ENCODE measurements around the gene SP2.

Gene SP2

GRCh38 chr17:47862621-47863440, 33.2 kb upstream of the SP2 start:
- no peak for ATAC-seq

DNA sequence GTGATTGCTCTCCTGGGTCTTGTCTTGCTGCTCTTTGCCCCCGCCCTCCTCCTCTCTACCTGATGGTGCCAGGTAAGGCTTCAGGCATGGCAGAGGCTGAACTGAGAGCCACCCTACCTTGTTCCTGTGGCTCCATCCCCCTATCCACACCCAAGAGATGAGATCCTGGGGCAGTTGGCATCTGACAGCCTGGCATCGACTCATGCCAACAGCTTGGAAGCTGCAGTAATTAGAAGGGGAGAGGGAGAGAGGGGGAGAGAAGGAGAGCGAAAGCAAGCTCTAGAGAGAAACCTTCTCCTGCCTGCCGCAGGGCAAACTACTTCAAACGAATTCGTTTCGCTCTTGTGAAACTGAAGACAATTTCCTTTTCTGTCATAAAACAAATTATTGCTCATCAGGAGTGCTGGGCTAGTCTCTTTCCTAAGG, 31.2 kb upstream of the SP2 start:
- H3K9me3 Mint-ChIP-seq, result no peaks in the 10 kb centered on the region
- ATAC-seq, result no peak
- no peaks in the 10 kb centered on the region for H3K36me3 Mint-ChIP-seq
- no peak overlapping the region for H3K27ac Mint-ChIP-seq
- H3K27me3 Mint-ChIP-seq, result peaks cover 40% of the 10 kb centered on the region
- H3K4me1 Mint-ChIP-seq, result no peaks in the 10 kb centered on the region
- H3K4me3 Mint-ChIP-seq, result no peak overlapping the region

More at GRCh38 chr17:47862621-47863440, 33.2 kb upstream of the SP2 start:
- no peaks in the 10 kb centered on the region for H3K4me1 Mint-ChIP-seq
- H3K27me3 Mint-ChIP-seq, result peaks cover 39% of the 10 kb centered on the region
- H3K36me3 Mint-ChIP-seq, result no peaks in the 10 kb centered on the region
- H3K27ac Mint-ChIP-seq, result no peak overlapping the region
- H3K9me3 Mint-ChIP-seq, result no peaks in the 10 kb centered on the region
- H3K4me3 Mint-ChIP-seq, result no peak overlapping the region

GRCh38 chr17:47866941-47867340, 29.1 kb upstream of the SP2 start:
- no peak for ATAC-seq
- peaks cover 6% of the 10 kb centered on the region for H3K4me1 Mint-ChIP-seq
- H3K4me3 Mint-ChIP-seq, result no peak overlapping the region
- no peaks in the 10 kb centered on the region for H3K9me3 Mint-ChIP-seq
- no peaks in the 10 kb centered on the region for H3K36me3 Mint-ChIP-seq
- H3K27ac Mint-ChIP-seq, result no peak overlapping the region
- peaks cover 44% of the 10 kb centered on the region for H3K27me3 Mint-ChIP-seq

- no peak for ATAC-seq
- Mint-ChIP-seq H3K27me3 (peaks cover 54% of the 10 kb centered on the region), H3K4me1 (peaks cover 14% of the 10 kb centered on the region), H3K9me3 (no peaks in the 10 kb centered on the region), H3K27ac (no peak overlapping the region), H3K36me3 (no peaks in the 10 kb centered on the region), H3K4me3 (no peak overlapping the region)
Observed at GRCh38 chr17:47867813-47868533, 28.1 kb upstream of the SP2 start.

DNA sequence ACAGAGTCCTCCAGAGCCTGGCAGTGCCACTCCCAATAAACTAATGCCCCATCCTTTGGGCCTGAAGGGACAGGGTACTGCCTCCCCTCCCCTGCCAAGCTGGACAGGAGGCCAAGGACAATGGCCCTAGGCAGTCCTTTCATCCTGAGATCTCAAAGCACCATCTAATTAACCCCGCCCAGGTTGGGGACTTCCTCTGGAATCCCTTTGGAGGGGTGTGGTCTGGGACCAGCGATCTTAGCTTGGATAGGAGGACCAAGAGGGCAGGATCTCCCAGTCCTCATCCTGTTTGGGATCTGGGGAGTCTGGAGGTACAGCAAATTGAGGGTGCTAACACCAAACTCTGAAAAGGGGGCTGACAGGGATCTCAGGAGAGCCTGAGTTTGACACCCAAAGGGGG, 26.9 kb upstream of the SP2 start:
- ATAC-seq, result no peak
- H3K9me3 Mint-ChIP-seq, result no peaks in the 10 kb centered on the region

GRCh38 chr17:47870056-47870455, 26.0 kb upstream of the SP2 start:
- ATAC-seq, result no peak
- Mint-ChIP-seq H3K4me1 (peaks cover 23% of the 10 kb centered on the region), H3K4me3 (no peak overlapping the region), H3K9me3 (no peaks in the 10 kb centered on the region), H3K27me3 (peaks cover 75% of the 10 kb centered on the region), H3K36me3 (no peaks in the 10 kb centered on the region), H3K27ac (no peak overlapping the region)

More for the DNA sequence above, 26.9 kb upstream of the SP2 start:
- no peak overlapping the region for H3K4me3 Mint-ChIP-seq
- peaks cover 21% of the 10 kb centered on the region for H3K4me1 Mint-ChIP-seq
- no peaks in the 10 kb centered on the region for H3K36me3 Mint-ChIP-seq
- no peak overlapping the region for H3K27ac Mint-ChIP-seq
- peaks cover 65% of the 10 kb centered on the region for H3K27me3 Mint-ChIP-seq

DNA sequence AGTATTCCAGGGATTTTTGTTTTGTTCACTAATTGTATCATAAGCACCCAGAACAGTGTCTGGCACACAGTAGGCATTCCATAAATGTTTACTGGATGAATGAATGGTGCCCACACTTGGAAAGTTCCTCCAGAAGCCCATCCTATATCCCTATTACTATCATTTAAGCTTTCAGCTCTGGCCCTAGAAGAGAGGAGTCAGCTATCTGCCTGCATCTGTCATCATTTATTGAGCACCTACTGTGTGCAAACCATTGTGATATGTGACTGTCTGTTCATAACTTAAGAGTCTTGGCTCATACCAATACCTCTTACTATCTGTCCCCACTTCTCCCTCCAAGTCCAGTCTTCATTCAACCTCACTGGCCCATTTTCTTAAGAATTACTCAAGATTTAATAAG, 25.0 kb upstream of the SP2 start:
- ATAC-seq, result no peak
- Mint-ChIP-seq H3K4me1 (peaks cover 23% of the 10 kb centered on the region), H3K4me3 (no peak overlapping the region), H3K27me3 (peaks cover 80% of the 10 kb centered on the region), H3K9me3 (no peaks in the 10 kb centered on the region), H3K27ac (no peak overlapping the region), H3K36me3 (no peaks in the 10 kb centered on the region)

DNA sequence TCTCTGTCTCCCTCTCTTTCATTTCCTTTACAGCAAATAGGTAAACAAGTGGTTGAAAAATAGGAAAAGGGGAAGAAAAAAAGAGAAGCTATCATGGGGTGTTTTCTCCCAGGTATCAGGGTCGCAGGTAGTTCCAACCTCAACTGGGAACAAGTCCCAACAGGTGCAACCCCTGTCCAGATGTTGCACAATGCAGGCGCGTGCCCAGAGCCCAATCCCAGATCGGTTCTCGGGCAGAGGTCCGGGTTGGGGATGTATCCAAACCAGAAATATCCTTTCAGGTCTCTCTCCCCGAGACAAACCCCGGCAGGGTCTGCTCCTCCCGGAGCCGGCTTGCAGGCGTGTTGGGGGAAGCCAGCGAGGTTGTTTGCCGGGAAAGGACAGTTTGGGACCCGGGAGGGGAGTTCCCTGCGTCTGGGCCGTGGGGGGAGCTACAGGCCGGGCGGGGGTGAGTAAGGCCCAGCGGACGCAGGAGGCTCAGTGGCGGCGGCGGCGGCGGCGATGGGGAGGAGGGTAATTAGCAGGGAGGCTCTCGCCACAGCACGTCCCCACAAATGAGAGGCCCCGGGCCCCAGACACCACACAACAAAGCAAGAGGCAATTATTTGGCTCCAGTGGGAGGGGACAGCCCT, 23.9 kb upstream of the SP2 start:
- ATAC-seq, result no peak
- H3K27me3 Mint-ChIP-seq, result peaks cover 73% of the 10 kb centered on the region
- no peak overlapping the region for H3K27ac Mint-ChIP-seq
- peaks cover 23% of the 10 kb centered on the region for H3K4me1 Mint-ChIP-seq
- no peaks in the 10 kb centered on the region for H3K9me3 Mint-ChIP-seq
- H3K36me3 Mint-ChIP-seq, result no peaks in the 10 kb centered on the region
- H3K4me3 Mint-ChIP-seq, result peak overlapping the region; percentile 27

GRCh38 chr17:47872651-47873161, 23.3 kb upstream of the SP2 start:
- Mint-ChIP-seq H3K4me3 (no peak overlapping the region), H3K9me3 (no peaks in the 10 kb centered on the region), H3K4me1 (peaks cover 23% of the 10 kb centered on the region), H3K36me3 (no peaks in the 10 kb centered on the region), H3K27ac (no peak overlapping the region), H3K27me3 (peaks cover 79% of the 10 kb centered on the region)
- no peak for ATAC-seq

DNA sequence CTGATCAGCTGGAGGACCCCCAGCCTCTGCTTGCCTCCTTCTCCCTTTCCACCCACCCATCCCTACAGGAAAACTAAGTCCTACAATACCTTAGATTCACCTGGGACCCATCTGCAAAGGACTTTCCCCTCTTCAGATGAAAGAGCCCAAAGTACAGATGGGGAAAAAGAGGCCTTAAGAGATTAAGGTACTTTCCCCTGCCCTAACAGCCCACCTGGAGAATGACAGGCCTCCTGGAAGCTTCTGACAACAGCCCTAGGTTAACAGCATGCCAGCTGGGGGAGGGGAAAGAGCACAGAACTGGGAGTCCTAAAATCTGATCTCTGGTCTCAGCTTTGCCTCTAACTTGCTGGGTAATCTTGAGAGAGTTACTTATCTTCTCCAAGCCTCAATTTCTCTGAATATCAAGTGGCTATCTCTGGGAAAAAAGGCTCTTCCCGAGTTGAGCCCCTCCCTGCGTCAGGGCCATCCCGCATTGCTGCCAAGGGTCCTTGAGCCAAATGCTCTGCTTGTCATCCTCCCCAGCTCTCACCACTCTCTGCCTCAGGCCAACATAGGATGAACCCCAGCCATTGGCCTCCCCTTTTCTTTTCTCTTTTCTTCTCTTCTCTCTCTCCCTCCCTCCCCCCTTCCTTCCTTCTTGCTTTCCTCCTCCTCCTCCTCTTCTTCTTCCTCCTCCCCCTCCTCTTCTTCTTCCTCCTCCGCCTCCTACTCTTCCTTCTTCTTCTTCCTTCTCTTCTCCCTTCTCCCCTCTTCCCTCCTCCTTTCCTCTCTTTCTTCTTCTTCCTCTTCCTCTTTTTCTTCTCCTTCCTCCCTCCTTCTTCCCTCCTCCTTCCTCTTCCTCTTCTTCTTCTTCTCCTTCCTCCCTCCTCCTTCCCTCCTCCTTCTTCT, 22.6 kb upstream of the SP2 start:
- Mint-ChIP-seq H3K4me3 (no peak overlapping the region), H3K27ac (no peak overlapping the region), H3K9me3 (no peaks in the 10 kb centered on the region), H3K36me3 (no peaks in the 10 kb centered on the region), H3K27me3 (peaks cover 81% of the 10 kb centered on the region), H3K4me1 (peaks cover 23% of the 10 kb centered on the region)
- ATAC-seq, result no peak

- Mint-ChIP-seq H3K4me1 (peaks cover 23% of the 10 kb centered on the region), H3K36me3 (no peaks in the 10 kb centered on the region), H3K27ac (no peak overlapping the region), H3K9me3 (no peaks in the 10 kb centered on the region), H3K27me3 (peaks cover 88% of the 10 kb centered on the region), H3K4me3 (no peak overlapping the region)
- ATAC-seq, result no peak
Observed at GRCh38 chr17:47875011-47875985, 20.7 kb upstream of the SP2 start.

DNA sequence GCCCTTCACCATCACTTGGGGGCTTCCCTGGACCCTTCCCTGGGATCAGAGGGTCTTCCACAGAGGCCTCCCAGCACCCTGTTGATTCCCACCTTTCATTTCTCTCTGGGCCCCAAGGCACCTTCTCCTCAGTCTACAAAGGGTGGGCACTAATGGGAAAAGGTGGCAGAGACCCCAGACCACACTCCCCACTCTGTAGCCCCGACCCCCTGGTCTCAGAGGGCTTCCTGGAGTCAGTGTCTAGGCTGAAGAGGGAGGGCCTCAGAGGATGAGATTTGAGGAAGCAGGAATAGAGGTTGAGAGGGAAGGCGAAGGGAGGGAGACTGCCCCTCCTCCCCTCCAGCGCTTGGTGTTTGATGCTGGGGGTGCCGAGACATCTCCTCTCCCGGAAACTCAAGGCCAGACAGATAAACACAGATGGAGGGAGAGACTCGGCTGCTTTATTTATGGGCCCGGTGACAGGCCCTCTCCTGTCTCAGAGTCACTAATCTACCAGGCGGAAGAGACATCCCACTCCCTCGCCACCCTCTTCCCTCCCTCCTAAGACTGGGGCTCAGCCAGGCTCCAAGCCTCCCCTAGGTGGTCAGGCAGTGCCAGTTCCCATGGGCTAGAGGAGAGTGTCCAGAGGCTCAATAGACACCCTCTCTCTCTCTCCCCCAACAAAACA, 18.5 kb upstream of the SP2 start:
- Mint-ChIP-seq H3K27ac (no peak overlapping the region), H3K27me3 (peaks cover 71% of the 10 kb centered on the region), H3K9me3 (no peaks in the 10 kb centered on the region)

DNA sequence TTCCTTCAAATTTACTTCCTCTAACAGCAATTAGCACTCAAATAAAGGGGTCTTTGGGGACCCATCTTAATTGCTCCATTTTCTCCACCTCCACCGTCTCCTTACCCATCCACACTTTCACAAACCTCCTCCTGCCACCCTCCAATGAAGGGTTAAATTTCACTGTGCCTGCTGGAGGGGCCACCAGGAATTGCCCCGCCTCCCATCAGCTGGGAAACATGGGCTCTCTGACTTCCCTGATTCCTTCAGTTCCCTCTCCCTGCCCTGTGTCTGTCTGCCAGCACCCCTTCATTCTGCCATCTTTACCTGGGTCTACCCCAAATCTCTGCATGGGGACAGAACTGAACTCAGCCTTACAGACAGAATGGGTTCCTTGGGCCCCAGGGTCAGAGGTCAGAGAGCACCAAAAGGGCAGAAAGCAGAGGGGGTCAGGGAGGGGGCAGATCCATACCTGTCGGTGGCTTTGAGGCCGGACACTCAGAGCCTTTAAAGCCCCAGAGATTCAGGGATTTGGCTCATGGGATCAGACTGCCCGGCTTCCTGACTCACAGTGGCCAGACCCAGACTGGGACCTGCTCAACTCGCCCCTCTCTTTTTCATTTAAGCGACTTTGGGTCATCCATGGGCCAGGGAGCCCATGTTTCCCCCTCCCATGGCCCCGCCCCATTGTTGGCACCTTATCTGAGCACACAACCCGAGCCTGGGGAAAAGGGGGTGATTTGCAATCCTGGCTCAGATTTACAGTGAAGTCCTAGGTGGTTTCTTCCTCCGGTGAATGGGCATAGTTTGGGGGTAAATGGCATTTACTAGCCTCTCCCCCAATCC, 17.6 kb upstream of the SP2 start:
- Mint-ChIP-seq H3K4me3 (no peak overlapping the region), H3K27ac (no peak overlapping the region), H3K9me3 (no peaks in the 10 kb centered on the region), H3K36me3 (no peaks in the 10 kb centered on the region), H3K4me1 (peaks cover 9% of the 10 kb centered on the region), H3K27me3 (peaks cover 71% of the 10 kb centered on the region)
- no peak for ATAC-seq

More for the DNA sequence above, 18.5 kb upstream of the SP2 start:
- H3K4me3 Mint-ChIP-seq, result no peak overlapping the region
- peaks cover 11% of the 10 kb centered on the region for H3K4me1 Mint-ChIP-seq
- H3K36me3 Mint-ChIP-seq, result no peaks in the 10 kb centered on the region
- ATAC-seq, result no peak
